ENCODE results near the gene PRRG2.
A peak's percentile ranks its signal among the peaks of the same experiment; 100 is the strongest.

The PRRG2 gene

GRCh38 chr19:49594157-49594992 is 13.3 kb downstream of the PRRG2 start:
- Histone ChIP-seq H2AFZ (ENCODE audit: low read depth, low read length) (no peak overlapping the region), H3K9me3 (ENCODE audit: insufficient read depth, low read length, severe bottlenecking) (no peaks in the 10 kb centered on the region), H3K27ac (ENCODE audit: low read length) (no peak overlapping the region), H3K4me1 (ENCODE audit: insufficient read depth, low read length) (peaks cover 23% of the 10 kb centered on the region), H3K4me3 (ENCODE audit: low read depth in 1 of 2, low read length in 2 of 2) (no peak overlapping the region), H3K27me3 (ENCODE audit: insufficient read depth, low read length, poor library complexity) (no peaks in the 10 kb centered on the region), H3K79me2 (ENCODE audit: insufficient read depth, low read length) (peaks cover 74% of the 10 kb centered on the region), H3K9ac (ENCODE audit: low read depth, low read length) (no peak overlapping the region), H3K4me2 (ENCODE audit: insufficient read depth, low read length) (peak overlapping the region; percentile 90; the same call in 1 of the 2 replicates), H3K36me3 (ENCODE audit: insufficient read depth, low read length) (peaks cover 65% of the 10 kb centered on the region), H4K20me1 (ENCODE audit: insufficient read depth, low read length) (peaks cover 64% of the 10 kb centered on the region)
- ATAC-seq (ENCODE audit: insufficient read depth, low read depth) (no peak), DNase-seq (no peak)
- no peak for TF ChIP-seq EZH2 (IDR thresholded peaks at IDR 0.05; ENCODE audit: borderline replicate concordance, low read depth, low read length, severe bottlenecking)
- TF ChIP-seq, protein P1, sequence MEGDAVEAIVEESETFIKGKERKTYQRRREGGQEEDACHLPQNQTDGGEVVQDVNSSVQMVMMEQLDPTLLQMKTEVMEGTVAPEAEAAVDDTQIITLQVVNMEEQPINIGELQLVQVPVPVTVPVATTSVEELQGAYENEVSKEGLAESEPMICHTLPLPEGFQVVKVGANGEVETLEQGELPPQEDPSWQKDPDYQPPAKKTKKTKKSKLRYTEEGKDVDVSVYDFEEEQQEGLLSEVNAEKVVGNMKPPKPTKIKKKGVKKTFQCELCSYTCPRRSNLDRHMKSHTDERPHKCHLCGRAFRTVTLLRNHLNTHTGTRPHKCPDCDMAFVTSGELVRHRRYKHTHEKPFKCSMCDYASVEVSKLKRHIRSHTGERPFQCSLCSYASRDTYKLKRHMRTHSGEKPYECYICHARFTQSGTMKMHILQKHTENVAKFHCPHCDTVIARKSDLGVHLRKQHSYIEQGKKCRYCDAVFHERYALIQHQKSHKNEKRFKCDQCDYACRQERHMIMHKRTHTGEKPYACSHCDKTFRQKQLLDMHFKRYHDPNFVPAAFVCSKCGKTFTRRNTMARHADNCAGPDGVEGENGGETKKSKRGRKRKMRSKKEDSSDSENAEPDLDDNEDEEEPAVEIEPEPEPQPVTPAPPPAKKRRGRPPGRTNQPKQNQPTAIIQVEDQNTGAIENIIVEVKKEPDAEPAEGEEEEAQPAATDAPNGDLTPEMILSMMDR (IDR thresholded peaks at IDR 0.05; ENCODE audit: borderline replicate concordance, extremely low read depth, low read length, poor library complexity, severe bottlenecking) = no peak

- no peak overlapping the region for H3K27ac ChIP-seq (ENCODE audit: low read length)
- ATAC-seq (ENCODE audit: insufficient read depth, low read depth) = no peak
- H3K4me2 ChIP-seq (ENCODE audit: insufficient read depth, low read length) = no peak overlapping the region
- peaks cover 82% of the 10 kb centered on the region for H3K79me2 ChIP-seq (ENCODE audit: insufficient read depth, low read length)
- H3K9me3 ChIP-seq (ENCODE audit: insufficient read depth, low read length, severe bottlenecking) = no peaks in the 10 kb centered on the region
- H2AFZ ChIP-seq (ENCODE audit: low read depth, low read length) = no peak overlapping the region
- no peak for DNase-seq
- peaks cover 69% of the 10 kb centered on the region for H4K20me1 ChIP-seq (ENCODE audit: insufficient read depth, low read length)
- no peak overlapping the region for H3K4me3 ChIP-seq (ENCODE audit: low read depth in 1 of 2, low read length in 2 of 2)
- H3K36me3 ChIP-seq (ENCODE audit: insufficient read depth, low read length) = peaks cover 73% of the 10 kb centered on the region
- no peaks in the 10 kb centered on the region for H3K27me3 ChIP-seq (ENCODE audit: insufficient read depth, low read length, poor library complexity)
- no peak overlapping the region for H3K9ac ChIP-seq (ENCODE audit: low read depth, low read length)
- TF ChIP-seq, protein P1 (IDR thresholded peaks at IDR 0.05; ENCODE audit: borderline replicate concordance, extremely low read depth, low read length, poor library complexity, severe bottlenecking) = no peak
- no peak for TF ChIP-seq EZH2 (IDR thresholded peaks at IDR 0.05; ENCODE audit: borderline replicate concordance, low read depth, low read length, severe bottlenecking)
- peaks cover 23% of the 10 kb centered on the region for H3K4me1 ChIP-seq (ENCODE audit: insufficient read depth, low read length)
Measured at GRCh38 chr19:49594993-49595818, 14.1 kb downstream of the PRRG2 start.

- Histone ChIP-seq H3K27ac (ENCODE audit: low read length) (no peak overlapping the region), H3K79me2 (ENCODE audit: insufficient read depth, low read length) (peaks cover 78% of the 10 kb centered on the region), H3K9ac (ENCODE audit: low read depth, low read length) (no peak overlapping the region), H3K36me3 (ENCODE audit: insufficient read depth, low read length) (peaks cover 80% of the 10 kb centered on the region), H3K4me1 (ENCODE audit: insufficient read depth, low read length) (peaks cover 20% of the 10 kb centered on the region), H3K4me3 (ENCODE audit: low read depth in 1 of 2, low read length in 2 of 2) (no peak overlapping the region), H3K9me3 (ENCODE audit: insufficient read depth, low read length, severe bottlenecking) (no peaks in the 10 kb centered on the region), H2AFZ (ENCODE audit: low read depth, low read length) (no peak overlapping the region), H3K27me3 (ENCODE audit: insufficient read depth, low read length, poor library complexity) (no peaks in the 10 kb centered on the region), H3K4me2 (ENCODE audit: insufficient read depth, low read length) (no peak overlapping the region), H4K20me1 (ENCODE audit: insufficient read depth, low read length) (peaks cover 72% of the 10 kb centered on the region)
- no peak for TF ChIP-seq EZH2 (IDR thresholded peaks at IDR 0.05; ENCODE audit: borderline replicate concordance, low read depth, low read length, severe bottlenecking)
- TF ChIP-seq, protein P1 (IDR thresholded peaks at IDR 0.05; ENCODE audit: borderline replicate concordance, extremely low read depth, low read length, poor library complexity, severe bottlenecking) = no peak
- DNase-seq = no peak
- ATAC-seq (ENCODE audit: insufficient read depth, low read depth) = no peak
Measured at GRCh38 chr19:49595819-49596404, 14.8 kb downstream of the PRRG2 start.

Measured in DND-41 (cell line).